Endothelial cell of umbilical vein (primary cell): ENCODE results near the gene USF2. TPM values are rescaled to one million over a fixed set of nuclear protein-coding genes. Genes with fewer than 3 reads are reported as not detected.

Experiments
- BruUV-seq: library from RNA; stranded (reverse); fragments of 400-500 nt; replicated peaks from 2 replicates; lab custom pipeline; 2021; lab: Mats Ljungman, UMichigan
- CTCF ChIA-PET: fragments of 300-600, 350-600 bp; sonication (Branson Sonifier 250); formaldehyde crosslinking; loops from one replicate; lab custom pipeline; 2021; ENCODE audit warnings: antibody characterized with exemption, inconsistent platforms; lab: Charles Lee
- POLR2A ChIA-PET: fragments of 300-600, 350-600 bp; sonication (Branson Sonifier 250); formaldehyde crosslinking; loops from one replicate; lab custom pipeline; 2021; ENCODE audit warnings: antibody characterized with exemption, inconsistent platforms; lab: Charles Lee
- DNase-seq: peaks from one replicate; pipeline ENCODE4 v3.0.0-alpha.2; 2011; ENCODE audit warnings: low read depth, low spot score
- FAIRE-seq: peaks from 2 replicates; lab custom pipeline; 2011; peaks lifted over from hg19 to GRCh38; lab: Jason Lieb, UNC
- H2AFZ ChIP-seq: 2 replicates; pipeline ENCODE4 v1.6.0; 2012; ENCODE audit warnings: low read depth, low read length, control low read depth, inconsistent platforms
- H3K27ac ChIP-seq: 2 replicates; pipeline ENCODE4 v1.5.1; 2011; ENCODE audit warnings: low read depth, mild to moderate bottlenecking, control low read depth, low read length, moderate library complexity; ENCODE audit not compliant: insufficient read depth
- H3K27me3 ChIP-seq, 2 experiments: 2 replicates each; pipeline versions ENCODE4 v1.6.0 to v1.6.1; 2011; ENCODE audit warnings: low read length in 2 of 2, mixed read lengths in 1 of 2; ENCODE audit not compliant: control insufficient read depth in 2 of 2, insufficient read depth in 2 of 2
- H3K36me3 ChIP-seq, 2 experiments: 2 replicates in 1 of 2; 3 replicates in 1 of 2; pipeline ENCODE4 v1.5.1; 2011; ENCODE audit warnings: low read length in 2 of 2, mild to moderate bottlenecking in 1 of 2, moderate library complexity in 1 of 2; ENCODE audit not compliant: control insufficient read depth in 2 of 2, insufficient read depth in 2 of 2; ENCODE audit errors: extremely low read depth in 1 of 2
- H3K4me1 ChIP-seq: 3 replicates; pipeline ENCODE4 v1.5.1; 2011; ENCODE audit warnings: mild to moderate bottlenecking, low read length; ENCODE audit not compliant: control insufficient read depth, insufficient read depth; ENCODE audit errors: extremely low read depth
- H3K4me2 ChIP-seq: 2 replicates; pipeline ENCODE4 v1.6.1; 2011; ENCODE audit warnings: low read length, control low read depth, mixed read lengths; ENCODE audit not compliant: insufficient read depth
- H3K4me3 ChIP-seq, 3 experiments: fragments of 200-600 bp in 1 of 3; sonication (generic), shearing (Covaris generic) in 1 of 3; replicated peaks in 1 of 3; 2 replicates each; pipeline ENCODE4 v1.5.1; 2011 to 2016; ENCODE audit warnings: control low read depth in 3 of 3, low read length in 3 of 3, mild to moderate bottlenecking in 2 of 3, inconsistent platforms in 1 of 3, low read depth in 1 of 3, moderate library complexity in 1 of 3; ENCODE audit not compliant: insufficient read depth in 1 of 3
- H3K79me2 ChIP-seq: 2 replicates; pipeline ENCODE4 v1.6.0; 2012; ENCODE audit warnings: low read length, inconsistent platforms; ENCODE audit not compliant: control insufficient read depth, insufficient read depth
- H3K9ac ChIP-seq: replicated peaks from 2 replicates; pipeline ENCODE3; 2011; ENCODE audit warnings: low read length, control low read depth; ENCODE audit not compliant: insufficient read depth; ENCODE audit errors: extremely low read depth
- H3K9me1 ChIP-seq: replicated peaks from 3 replicates; pipeline ENCODE4 v1.6.0; 2011; ENCODE audit warnings: mild to moderate bottlenecking, low read length; ENCODE audit not compliant: control insufficient read depth, insufficient read depth; ENCODE audit errors: extremely low read depth
- H3K9me3 ChIP-seq: replicated peaks from 2 replicates; pipeline ENCODE4 v1.5.1; 2012; ENCODE audit warnings: low read length, inconsistent platforms; ENCODE audit not compliant: control insufficient read depth, insufficient read depth
- H4K20me1 ChIP-seq: replicated peaks from 2 replicates; pipeline ENCODE3; 2011; ENCODE audit warnings: mild to moderate bottlenecking, low read length; ENCODE audit not compliant: control insufficient read depth, insufficient read depth; ENCODE audit errors: extremely low read depth
- EZH2 ChIP-seq: IDR thresholded peaks from 2 replicates; pipeline ENCODE4 v1.6.1; 2012; ENCODE audit warnings: borderline replicate concordance, low read depth, mild to moderate bottlenecking, moderate library complexity, low read length, inconsistent platforms; ENCODE audit not compliant: severe bottlenecking
- FOS ChIP-seq: IDR thresholded peaks from 2 replicates; pipeline ENCODE4 v1.6.1; 2011; ENCODE audit warnings: mild to moderate bottlenecking, low read length, moderate library complexity, borderline replicate concordance; ENCODE audit not compliant: insufficient read depth
- GATA2 ChIP-seq: IDR thresholded peaks from 2 replicates; pipeline ENCODE4 v1.7.0; 2011; ENCODE audit warnings: low read depth, mild to moderate bottlenecking, moderate library complexity, mixed read lengths, low read length; ENCODE audit not compliant: insufficient read length, insufficient read depth
- JUN ChIP-seq: IDR thresholded peaks from 2 replicates; pipeline ENCODE4 v1.6.1; 2011; ENCODE audit warnings: borderline replicate concordance, low read depth; ENCODE audit not compliant: insufficient read length, insufficient read depth
- MAX ChIP-seq: IDR thresholded peaks from 2 replicates; pipeline ENCODE4 v1.6.1; 2011; ENCODE audit not compliant: insufficient read depth, insufficient read length
- MYC ChIP-seq: IDR thresholded peaks from one replicate; pipeline ENCODE4 v1.6.1; 2011; ENCODE audit warnings: mild to moderate bottlenecking, low read depth, low read length
- POLR2A ChIP-seq: IDR thresholded peaks from 2 replicates; pipeline ENCODE4 v1.6.1; 2012; ENCODE audit warnings: low read depth, mild to moderate bottlenecking, control low read depth, low read length
- POLR2AphosphoS5 ChIP-seq: IDR thresholded peaks from 2 replicates; pipeline ENCODE4 v1.6.1; 2012; ENCODE audit warnings: low read depth, mild to moderate bottlenecking, control low read depth, low read length, moderate library complexity; ENCODE audit not compliant: insufficient read depth
- dilution Hi-C: fragments of 300-500 bp; cut with MboI; formaldehyde crosslinking; loops from one replicate; pipeline ENCODE4 v1.15.0; 2019; ENCODE audit warnings: low sequenced_read_pairs; ENCODE audit not compliant: extremely low pct_ligation_motif_present
- intact Hi-C: fragments of 100-400 bp; cut with micrococcal nuclease; formaldehyde crosslinking; loops from one replicate; pipeline ENCODE4 v1.10.0; 2022
- polyA plus RNA-seq, 4 experiments: library from polyadenylated mRNA; depleted of rRNA in 3 of 4; stranded (reverse) in 3 of 4; unstranded in 1 of 4; fragments of >200 nt; gene quantifications; 2 replicates each; pipeline versions ENCODE4 v1.2.1 to v1.2.3, GENCODE V29; 2011 to 2012; ENCODE audit warnings: missing spikeins in 1 of 4
- total RNA-seq: library from RNA; stranded (reverse); gene quantifications from 2 replicates; pipeline ENCODE4 v1.2.3, GENCODE V29; 2021
- TF ChIP-seq, protein P1 (sequence below), 2 donors: IDR thresholded peaks; 1 replicate in 1 of 2; 2 replicates in 1 of 2; pipeline ENCODE4 v1.5.1; 2011; ENCODE audit warnings: low read length in 2 of 2, mild to moderate bottlenecking in 2 of 2, moderate library complexity in 2 of 2, control low read depth in 1 of 2, inconsistent platforms in 1 of 2, low read depth in 1 of 2; ENCODE audit not compliant: insufficient read depth in 1 of 2; ENCODE audit errors: extremely low read depth in 1 of 2

Gene USF2
- total and polyA plus RNA-seq, 2 donors (not counting 3 experiments of a cell fraction or from before 2014, with no cell fraction given) = 75.0 to 76.8 TPM

DNA sequence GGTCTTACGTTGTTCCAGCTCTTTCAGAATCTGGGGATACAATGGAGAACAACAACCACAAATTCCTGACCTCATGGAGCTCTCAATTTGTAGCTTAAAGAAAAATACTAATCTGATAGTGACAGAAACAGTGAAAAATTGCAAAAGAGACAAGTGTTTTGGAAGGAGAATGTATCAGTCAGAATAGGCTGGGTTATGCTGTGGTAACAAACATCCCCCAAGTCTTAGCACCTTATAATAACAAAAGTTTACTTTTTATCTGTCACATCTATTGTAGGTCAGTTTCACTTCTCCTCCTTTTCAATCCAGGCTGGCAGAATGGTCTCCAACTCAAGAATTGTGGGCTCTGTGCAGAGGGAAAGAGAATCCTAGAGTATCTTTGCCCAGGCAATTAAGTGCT is 49.8 kb upstream of the USF2 start:
- no peak overlapping the region for H3K4me3 ChIP-seq
- dilution Hi-C loops = no loop called here
- no peak overlapping the region for H3K27ac ChIP-seq
- peaks cover 5% of the 10 kb centered on the region for H3K4me1 ChIP-seq
- H3K9me3 ChIP-seq = no peaks in the 10 kb centered on the region
- peaks cover 0 to 4% of the 10 kb centered on the region in 2 experiments for H3K27me3 ChIP-seq
- no peak overlapping the region for H3K4me2 ChIP-seq
- H4K20me1 ChIP-seq = no peaks in the 10 kb centered on the region
- no peaks in the 10 kb centered on the region for H3K79me2 ChIP-seq
- H3K9ac ChIP-seq = no peak overlapping the region
- DNase-seq (no peak), FAIRE-seq (no peak)
- ChIA-PET CTCF (interaction anchor here (1.6 kb wide), 1 partner anchor 15 kb away, joined by 4 read pairs; no protein-coding TSS in a partner anchor), POLR2A (no interaction called here)
- BruUV-seq = no TSS peak
- TF ChIP-seq EZH2 (no peak), POLR2A (no peak), JUN (no peak), FOS (no peak), POLR2AphosphoS5 (no peak), MYC (no peak), GATA2 (no peak), MAX (no peak)
- TF ChIP-seq, protein P1, sequence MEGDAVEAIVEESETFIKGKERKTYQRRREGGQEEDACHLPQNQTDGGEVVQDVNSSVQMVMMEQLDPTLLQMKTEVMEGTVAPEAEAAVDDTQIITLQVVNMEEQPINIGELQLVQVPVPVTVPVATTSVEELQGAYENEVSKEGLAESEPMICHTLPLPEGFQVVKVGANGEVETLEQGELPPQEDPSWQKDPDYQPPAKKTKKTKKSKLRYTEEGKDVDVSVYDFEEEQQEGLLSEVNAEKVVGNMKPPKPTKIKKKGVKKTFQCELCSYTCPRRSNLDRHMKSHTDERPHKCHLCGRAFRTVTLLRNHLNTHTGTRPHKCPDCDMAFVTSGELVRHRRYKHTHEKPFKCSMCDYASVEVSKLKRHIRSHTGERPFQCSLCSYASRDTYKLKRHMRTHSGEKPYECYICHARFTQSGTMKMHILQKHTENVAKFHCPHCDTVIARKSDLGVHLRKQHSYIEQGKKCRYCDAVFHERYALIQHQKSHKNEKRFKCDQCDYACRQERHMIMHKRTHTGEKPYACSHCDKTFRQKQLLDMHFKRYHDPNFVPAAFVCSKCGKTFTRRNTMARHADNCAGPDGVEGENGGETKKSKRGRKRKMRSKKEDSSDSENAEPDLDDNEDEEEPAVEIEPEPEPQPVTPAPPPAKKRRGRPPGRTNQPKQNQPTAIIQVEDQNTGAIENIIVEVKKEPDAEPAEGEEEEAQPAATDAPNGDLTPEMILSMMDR (IDR thresholded peaks at IDR 0.05; ENCODE audit: extremely low read depth in 1 of 2, insufficient read depth in 1 of 2, low read depth in 1 of 2, low read length in 2 of 2) = no peak
- intact Hi-C loops = no loop called here
- H2AFZ ChIP-seq = no peak overlapping the region
- no peaks in the 10 kb centered on the region for H3K9me1 ChIP-seq
- no peaks in the 10 kb centered on the region for H3K36me3 ChIP-seq
